HL-60/S4 (cell line): ENCODE results near the gene EFNB1.

Source experiments
- in situ Hi-C: fragments of 300-500 bp; cut with MboI; formaldehyde crosslinking; loops from 2 replicates; pipeline ENCODE4 v1.14.3; 2022; ENCODE audit warnings: low sequenced_read_pairs

EFNB1 gene

DNA sequence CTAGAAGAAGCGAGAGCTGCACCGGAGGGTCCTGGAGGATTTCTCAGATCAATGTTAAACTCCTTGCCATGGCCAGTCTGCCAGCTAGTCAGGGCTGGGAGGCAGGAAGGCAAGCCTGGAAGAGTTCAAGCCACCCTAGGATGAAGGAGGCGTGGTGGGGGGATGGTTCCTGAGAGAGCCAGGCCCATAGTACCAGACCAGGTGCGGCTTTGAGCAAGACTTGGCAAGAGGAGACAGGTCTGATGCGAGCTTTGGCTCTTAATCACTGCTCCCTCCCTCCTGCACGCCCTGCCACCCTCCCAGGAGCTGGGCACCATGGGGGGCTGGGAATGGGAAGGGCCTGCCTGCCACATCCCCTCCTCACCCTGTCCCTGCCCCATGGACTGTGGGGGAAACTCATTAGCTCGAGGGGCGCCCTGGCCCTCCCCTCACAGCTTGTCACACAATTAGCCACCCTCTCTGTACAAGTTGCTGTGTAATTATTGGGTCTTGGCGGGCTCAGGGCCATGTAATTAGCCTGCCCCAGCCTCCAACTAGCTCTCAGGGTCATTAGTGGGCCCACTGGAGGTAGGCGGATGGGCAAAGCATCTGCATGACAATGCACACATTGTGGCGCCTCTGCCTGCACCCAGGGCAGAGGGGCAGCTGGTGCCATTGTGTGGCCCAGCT lies 50.3 kb downstream of the EFNB1 start:
- in situ Hi-C loops, result no loop called here

DNA sequence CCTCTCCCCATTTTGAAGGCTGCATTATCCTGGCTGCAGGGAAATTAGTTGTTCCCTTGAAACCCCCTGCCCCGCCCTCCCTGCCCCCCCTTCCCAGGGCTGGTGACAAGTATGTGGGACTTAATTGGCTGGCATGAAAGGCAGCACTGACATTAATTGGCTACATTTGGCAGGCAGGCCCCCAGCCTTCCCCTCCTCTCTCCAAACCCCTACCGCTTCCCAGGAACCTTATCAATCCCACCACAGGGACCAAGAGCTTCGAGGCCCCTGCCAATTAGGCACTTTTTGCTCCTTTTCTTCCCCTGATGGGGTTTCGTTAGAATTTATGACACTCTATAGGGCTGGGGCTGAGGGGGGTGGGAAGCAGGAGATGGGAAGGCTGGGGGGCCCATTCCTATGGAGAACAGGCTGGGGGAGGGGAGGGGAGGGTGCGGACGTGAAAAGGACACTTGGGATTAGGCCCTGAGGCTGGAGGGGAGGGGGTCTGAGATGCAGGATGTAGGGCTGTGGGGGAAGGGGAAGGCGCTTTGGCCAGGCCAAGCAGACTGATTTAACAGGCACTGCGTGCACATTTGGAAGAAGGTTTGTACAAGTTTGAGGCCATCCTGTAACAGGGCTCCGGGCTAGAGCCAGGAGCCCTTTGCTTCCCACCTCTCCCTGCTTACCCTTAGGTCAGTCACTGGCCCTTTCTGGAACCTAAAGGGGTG lies 52.2 kb downstream of the EFNB1 start:
- in situ Hi-C loops, result no loop called here

DNA sequence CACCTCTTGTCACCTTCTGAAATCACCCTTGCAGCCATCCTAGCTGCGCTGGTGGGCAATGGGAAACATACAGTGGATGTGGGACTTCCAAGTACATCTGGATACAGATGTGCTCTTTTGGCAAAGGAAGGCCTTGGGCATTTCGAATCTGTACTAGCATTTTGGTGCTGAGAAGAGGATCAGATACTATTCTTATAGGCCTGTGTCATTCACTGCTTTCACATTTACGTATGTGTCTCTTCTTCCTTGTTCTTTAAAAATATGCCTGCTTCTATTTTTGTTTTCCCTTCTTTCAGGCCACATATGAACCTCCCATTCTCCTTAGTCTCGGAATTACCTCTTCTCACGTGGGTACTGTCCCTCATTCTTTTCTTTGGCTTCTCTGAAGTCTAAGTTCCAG lies 53.1 kb downstream of the EFNB1 start:
- in situ Hi-C loops, result no loop called here

DNA sequence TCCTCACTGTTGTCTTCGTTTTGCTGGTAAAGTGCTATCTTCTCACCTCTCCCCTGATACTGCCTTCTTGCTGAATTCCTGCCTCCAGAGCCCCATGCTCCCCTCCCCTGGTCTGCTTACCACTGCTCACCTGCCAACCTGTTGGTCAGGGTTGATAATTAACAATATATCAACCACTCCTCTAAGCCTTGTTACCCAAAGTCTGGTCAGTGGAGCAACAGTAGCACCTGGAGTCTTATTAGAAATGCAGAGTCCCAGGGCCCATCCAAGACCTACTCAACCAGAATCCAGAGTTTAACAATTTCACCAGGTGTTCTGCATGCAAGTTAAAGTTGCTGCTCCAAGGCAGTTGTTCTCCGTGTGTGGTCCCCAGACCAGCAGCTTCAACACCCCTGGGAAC lies 55.0 kb downstream of the EFNB1 start:
- in situ Hi-C loops, result no loop called here

DNA sequence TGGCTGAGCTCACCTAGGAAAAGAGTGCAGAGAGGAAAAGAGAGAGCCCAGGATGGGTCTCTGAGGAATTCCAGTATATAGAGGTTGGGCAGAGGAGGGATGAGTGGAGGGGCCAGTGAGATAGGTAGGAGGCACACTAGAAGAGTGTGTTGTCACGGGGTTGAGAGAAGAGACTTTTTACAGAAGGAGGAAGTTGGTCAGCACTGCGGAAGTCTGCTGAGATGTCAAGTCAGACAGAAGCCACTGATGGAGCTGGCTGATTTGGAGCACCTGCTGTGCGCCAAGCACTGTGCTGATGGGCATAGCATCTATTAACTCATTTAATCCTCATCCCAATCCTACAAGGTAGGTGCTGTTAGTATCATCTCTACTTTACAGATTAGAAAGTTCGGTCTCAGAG lies 60.4 kb downstream of the EFNB1 start:
- in situ Hi-C loops, result no loop called here
